Gastroesophageal sphincter (tissue), 3 donors: ENCODE data around the gene FRMPD4.

ENCODE experiments used
- EP300 ChIP-seq: sonication (generic); formaldehyde crosslinking; IDR thresholded peaks from one replicate; pipeline ENCODE4 v1.6.1; 2017; ENCODE audit warnings: antibody characterized with exemption, mild to moderate bottlenecking
- POLR2A ChIP-seq, 2 donors: fragments of 450-650 bp; IDR thresholded peaks; one replicate each; pipeline ENCODE4 v1.6.1; 2017; ENCODE audit warnings: antibody characterized with exemption in 2 of 2, mild to moderate bottlenecking in 2 of 2, moderate library complexity in 1 of 2
- POLR2AphosphoS5 ChIP-seq: sonication (generic); formaldehyde crosslinking; IDR thresholded peaks from one replicate; pipeline ENCODE4 v1.6.1; 2017; ENCODE audit warnings: antibody characterized with exemption
- TF ChIP-seq, protein P1 (sequence below), 4 experiments: fragments of 200-600 bp in 2 of 4; fragments of 450-650 bp in 2 of 4; sonication (generic) in 1 of 4; IDR thresholded peaks; one replicate each; pipeline ENCODE4 v1.5.1; 2017 to 2019; ENCODE audit warnings: antibody characterized with exemption in 4 of 4, mild to moderate bottlenecking in 2 of 4, moderate library complexity in 2 of 4

DNA sequence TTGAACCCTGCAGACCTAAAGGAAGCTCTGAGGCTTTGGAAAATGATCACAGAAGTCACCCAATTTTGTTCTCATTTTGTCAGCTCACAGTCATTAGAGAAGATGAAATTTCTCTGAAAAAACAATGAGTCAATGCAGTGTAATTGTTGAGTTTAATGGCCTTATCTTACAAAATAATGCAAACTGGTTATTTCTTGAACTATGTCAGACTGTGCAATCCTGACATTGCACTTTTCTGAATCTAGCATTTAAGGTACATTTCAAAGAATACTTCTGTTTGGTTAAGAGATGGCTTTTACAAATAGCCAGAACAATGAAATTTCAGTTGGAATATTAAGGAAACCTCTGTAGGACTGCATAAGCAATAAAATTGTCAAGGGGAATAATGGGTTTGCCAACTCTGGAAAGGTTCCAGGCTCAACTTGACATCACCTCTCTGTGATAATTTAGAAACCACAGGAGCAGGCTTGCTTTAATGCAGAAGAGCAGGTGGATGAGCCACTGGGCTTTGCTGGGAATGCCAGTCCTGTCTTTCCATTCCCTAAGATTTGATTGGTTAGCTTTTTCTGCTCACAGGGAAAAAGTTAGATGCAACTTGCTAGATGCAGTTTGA, 222.8 kb downstream of the FRMPD4 start:
- TF ChIP-seq, protein P1, sequence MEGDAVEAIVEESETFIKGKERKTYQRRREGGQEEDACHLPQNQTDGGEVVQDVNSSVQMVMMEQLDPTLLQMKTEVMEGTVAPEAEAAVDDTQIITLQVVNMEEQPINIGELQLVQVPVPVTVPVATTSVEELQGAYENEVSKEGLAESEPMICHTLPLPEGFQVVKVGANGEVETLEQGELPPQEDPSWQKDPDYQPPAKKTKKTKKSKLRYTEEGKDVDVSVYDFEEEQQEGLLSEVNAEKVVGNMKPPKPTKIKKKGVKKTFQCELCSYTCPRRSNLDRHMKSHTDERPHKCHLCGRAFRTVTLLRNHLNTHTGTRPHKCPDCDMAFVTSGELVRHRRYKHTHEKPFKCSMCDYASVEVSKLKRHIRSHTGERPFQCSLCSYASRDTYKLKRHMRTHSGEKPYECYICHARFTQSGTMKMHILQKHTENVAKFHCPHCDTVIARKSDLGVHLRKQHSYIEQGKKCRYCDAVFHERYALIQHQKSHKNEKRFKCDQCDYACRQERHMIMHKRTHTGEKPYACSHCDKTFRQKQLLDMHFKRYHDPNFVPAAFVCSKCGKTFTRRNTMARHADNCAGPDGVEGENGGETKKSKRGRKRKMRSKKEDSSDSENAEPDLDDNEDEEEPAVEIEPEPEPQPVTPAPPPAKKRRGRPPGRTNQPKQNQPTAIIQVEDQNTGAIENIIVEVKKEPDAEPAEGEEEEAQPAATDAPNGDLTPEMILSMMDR (IDR thresholded peaks at IDR 0.05) = no peak
- TF ChIP-seq POLR2A (IDR thresholded peaks at IDR 0.05) = no peak
- no peak for TF ChIP-seq POLR2AphosphoS5
- TF ChIP-seq EP300 = no peak
